ENCODE measurements around the gene FRMPD2. TPM values are rescaled to one million over a fixed set of nuclear protein-coding genes. Genes with fewer than 3 reads are reported as not detected.

FRMPD2 gene
- total RNA-seq, 1 experiment from 2014 or later: 0.44 TPM

- no peak overlapping the region for H2BK5ac ChIP-seq (ENCODE audit: insufficient read length, low read length)
Observed at GRCh38 chr10:48192881-48193450, 81.5 kb downstream of the FRMPD2 start.

More at GRCh38 chr10:48192881-48193450, 81.5 kb downstream of the FRMPD2 start:
- Histone ChIP-seq H4K8ac (replicated peaks; ENCODE audit: insufficient read length, low read depth, low read length) (no peak overlapping the region), H2BK15ac (ENCODE audit: low read depth, low read length) (no peak overlapping the region), H3K79me1 (ENCODE audit: insufficient read depth, low read depth, low read length, poor library complexity, severe bottlenecking) (no peaks in the 10 kb centered on the region), H3K23me2 (ENCODE audit: insufficient read length, low read depth, low read length, poor library complexity, severe bottlenecking) (no peaks in the 10 kb centered on the region), H2BK120ac (ENCODE audit: low read depth, low read length, poor library complexity, severe bottlenecking) (no peak overlapping the region), H3K4ac (ENCODE audit: low read depth, low read length) (no peak overlapping the region), H3K14ac (ENCODE audit: insufficient read depth, low read length) (no peak overlapping the region), H3K27me3 (ENCODE audit: insufficient read depth, low read length) (no peaks in the 10 kb centered on the region; the same call in 1 of the 2 replicates), H2AFZ (ENCODE audit: low read length) (no peak overlapping the region), H3K56ac (ENCODE audit: insufficient read length, low read depth, low read length) (no peak overlapping the region), H2BK12ac (ENCODE audit: insufficient read length, low read depth, low read length) (no peak overlapping the region), H3K79me2 (ENCODE audit: insufficient read depth, low read length) (0 out of 2 replicates have a peak, but pooled peaks cover 1% of the 10 kb centered on the region), H3K18ac (ENCODE audit: insufficient read length, low read depth, low read length) (no peak overlapping the region), H3K9me3 (ENCODE audit: control insufficient read depth, low read depth, low read length) (no peaks in the 10 kb centered on the region), H3K4me2 (ENCODE audit: insufficient read depth, insufficient read length, low read length) (no peak overlapping the region), H3K4me1 (ENCODE audit: insufficient read depth, low read length) (no peaks in the 10 kb centered on the region; the same call in 1 of the 2 replicates), H3K27ac (ENCODE audit: insufficient read length, low read depth, low read length) (no peak overlapping the region), H4K5ac (ENCODE audit: insufficient read length, low read depth, low read length) (no peak overlapping the region), H3T11ph (ENCODE audit: low read length) (no peak overlapping the region), H2AK5ac (ENCODE audit: insufficient read length, low read length) (no peak overlapping the region), H3K9ac (ENCODE audit: extremely low read depth, insufficient read length, low read length) (no peak overlapping the region), H2BK20ac (ENCODE audit: low read depth, low read length, poor library complexity, severe bottlenecking) (no peak overlapping the region), H3K23ac (ENCODE audit: insufficient read length, low read depth, low read length) (no peak overlapping the region), H4K20me1 (ENCODE audit: control insufficient read depth, insufficient read depth, insufficient read length) (no peaks in the 10 kb centered on the region), H4K91ac (ENCODE audit: insufficient read length, low read depth, low read length) (no peak overlapping the region)
- TF ChIP-seq CTCF (conservative IDR thresholded peaks at IDR 0.05): no peak
- H3K27me3 Mint-ChIP-seq (ENCODE audit: low read depth): no peaks in the 10 kb centered on the region
- H3K4me1 Mint-ChIP-seq: peaks cover 9 to 21% of the 10 kb centered on the region in 2 experiments
- no CpG with 5 or more reads among the region's 9 CpGs for WGBS (ENCODE audit: extremely low coverage, insufficient read length, low lambda C conversion rate)
- no peak overlapping the region for H3K4me3 Mint-ChIP-seq
- H3K27ac Mint-ChIP-seq: no peak overlapping the region; a peak in 1 of 7 replicates
- H3K36me3 Mint-ChIP-seq (ENCODE audit: insufficient read depth in 1 of 3, low read depth in 3 of 3): no peaks in the 10 kb centered on the region
- no peak for DNase-seq
- H3K9me3 Mint-ChIP-seq: peaks cover 0 to 3% of the 10 kb centered on the region in 2 experiments; a peak in 1 of 5 replicates

All from H9 (cell line).